ENCODE results near the gene ATF2.

Gene ATF2

GRCh38 chr2:175076272-175076671, 91.7 kb downstream of the ATF2 start:
- no peak for DNase-seq

- DNase-seq: no peak
Observed at GRCh38 chr2:175074478-175074877, 93.5 kb downstream of the ATF2 start.

- no peak for DNase-seq
Observed at GRCh38 chr2:175068534-175068933, 99.5 kb downstream of the ATF2 start.

GRCh38 chr2:175066411-175066810, 101.6 kb downstream of the ATF2 start:
- DNase-seq: no peak

- no peak for DNase-seq
Observed at GRCh38 chr2:175064797-175065196, 103.2 kb downstream of the ATF2 start.

GRCh38 chr2:175063741-175064140, 104.3 kb downstream of the ATF2 start:
- DNase-seq: no peak

GRCh38 chr2:175062787-175063585, 105.0 kb downstream of the ATF2 start:
- no peak for DNase-seq

- no peak for DNase-seq
Observed at GRCh38 chr2:175057078-175057685, 110.8 kb downstream of the ATF2 start.

- no peak for DNase-seq
Observed at GRCh38 chr2:175055993-175056392, 112.0 kb downstream of the ATF2 start.

- no peak for DNase-seq
Observed at GRCh38 chr2:175054340-175054739, 113.7 kb downstream of the ATF2 start.

- DNase-seq: no peak
Observed at GRCh38 chr2:175049661-175050060, 118.3 kb downstream of the ATF2 start.

- DNase-seq: no peak
Observed at GRCh38 chr2:175048275-175048674, 119.7 kb downstream of the ATF2 start.

- no peak for DNase-seq
Observed at GRCh38 chr2:175039490-175039889, 128.5 kb downstream of the ATF2 start.

GRCh38 chr2:175039031-175039430, 129.0 kb downstream of the ATF2 start:
- DNase-seq: no peak

- DNase-seq: no peak
Observed at GRCh38 chr2:175037941-175038340, 130.1 kb downstream of the ATF2 start.

GRCh38 chr2:175036582-175037018, 131.4 kb downstream of the ATF2 start:
- no peak for DNase-seq

- no peak for DNase-seq
Observed at GRCh38 chr2:175035806-175036205, 132.2 kb downstream of the ATF2 start.

GRCh38 chr2:175034716-175035115, 133.3 kb downstream of the ATF2 start:
- no peak for DNase-seq

- no peak for DNase-seq
Observed at GRCh38 chr2:175030380-175031271, 137.4 kb downstream of the ATF2 start.

- DNase-seq: no peak
Observed at GRCh38 chr2:175027755-175028154, 140.2 kb downstream of the ATF2 start.

GRCh38 chr2:175026385-175026784, 141.6 kb downstream of the ATF2 start:
- DNase-seq: no peak

GRCh38 chr2:175025946-175026345, 142.1 kb downstream of the ATF2 start:
- DNase-seq: no peak

GRCh38 chr2:175025233-175025632, 142.8 kb downstream of the ATF2 start:
- no peak for DNase-seq

- no peak for DNase-seq
Observed at GRCh38 chr2:175022923-175023322, 145.1 kb downstream of the ATF2 start.

Measured in activated naive CD4-positive, alpha-beta T cell treated with anti-CD3 and anti-CD28 coated beads, Interleukin-2, amount 50 U/mL, for 16 hours (primary cell).